ENCODE data around the gene TRIM23. TPM values are rescaled to one million over a fixed set of nuclear protein-coding genes. Genes with fewer than 3 reads are reported as not detected.
"Not testable (repeated sequence)": the region's sequence is repeated elsewhere in the genome, so short reads cannot be mapped to it uniquely, and the experiment has no call there.

TRIM23 gene
- total and polyA plus RNA-seq, 2 of the 4 experiments (the other 2 are of a cell fraction) = 3.7 to 28.9 TPM

GRCh38 chr5:65601761-65602160 is 22.4 kb downstream of the TRIM23 start:
- H3K79me1 ChIP-seq (ENCODE audit: low read depth in 1 of 2, low read length in 2 of 2); H3K4me1 ChIP-seq (ENCODE audit: control insufficient read depth, insufficient read depth, low read length); H2AK9ac ChIP-seq (replicated peaks; ENCODE audit: low read depth, low read length, poor library complexity); H3K23ac ChIP-seq (ENCODE audit: low read depth, low read length); H3K14ac ChIP-seq (replicated peaks; ENCODE audit: low read depth, low read length); BruUV-seq (replicated peaks); H2BK15ac ChIP-seq (ENCODE audit: low read depth, low read length); H3K4me2 ChIP-seq (ENCODE audit: low read depth, low read length); ATAC-seq (ENCODE audit: low read depth); POLR2A ChIA-PET (ENCODE audit: unreplicated experiment); H4K5ac ChIP-seq (ENCODE audit: low read depth, low read length); H2AFZ ChIP-seq (replicated peaks; ENCODE audit: low read length, poor library complexity); in situ Hi-C loops (cut with MboI; ENCODE audit: low sequenced_read_pairs); H3K18ac ChIP-seq (ENCODE audit: low read depth, low read length); H2BK20ac ChIP-seq (ENCODE audit: low read depth, low read length); H4K20me1 ChIP-seq (ENCODE audit: insufficient read depth, low read length); DNase-seq; H4K91ac ChIP-seq (ENCODE audit: insufficient read depth, low read depth, low read length); H3K9me1 ChIP-seq (ENCODE audit: insufficient read depth, low read length); H3K9me3 ChIP-seq (ENCODE audit: control insufficient read depth, insufficient read depth, low read length); H4K8ac ChIP-seq (ENCODE audit: low read depth in 2 of 2, low read length in 2 of 2); H2AK5ac ChIP-seq (ENCODE audit: low read depth, low read length); H3K27me3 ChIP-seq (ENCODE audit: control insufficient read depth, insufficient read depth, low read length); CTCF ChIA-PET; H3K9ac ChIP-seq (ENCODE audit: low read depth, low read length); H2BK5ac ChIP-seq (ENCODE audit: low read depth, low read length, poor library complexity, severe bottlenecking); H2BK120ac ChIP-seq (ENCODE audit: low read depth, low read length); H3K56ac ChIP-seq (ENCODE audit: extremely low read depth, insufficient read depth, low read length); H3K4me3 ChIP-seq (ENCODE audit: insufficient read depth, low read depth, low read length); H3K4ac ChIP-seq (ENCODE audit: low read depth, low read length); H3K27ac ChIP-seq (ENCODE audit: insufficient read depth, low read length); dilution Hi-C loops (cut with HindIII; ENCODE audit: low sequenced_read_pairs, unreplicated experiment): not testable (repeated sequence)
- H3K36me3 ChIP-seq (ENCODE audit: control insufficient read depth, insufficient read depth, low read length) = peaks cover 23% of the 10 kb centered on the region
- WGBS, 2 experiments (ENCODE audit: extremely low coverage in 2 of 2, insufficient read length in 1 of 2) = no CpG with 5 or more reads among the region's 1 CpG
- intact Hi-C loops (cut with micrococcal nuclease) = loop anchor here (1.0 kb wide), 1 partner anchor 9 kb away; no protein-coding TSS in a partner anchor

All from IMR-90 (cell line).